Astrocyte (in vitro differentiated cells and primary cell): ENCODE results near the gene SPN. TPM values are rescaled to one million over a fixed set of nuclear protein-coding genes. Genes with fewer than 3 reads are reported as not detected.
A peak's percentile ranks its signal among the peaks of the same experiment; 100 is the strongest.

ENCODE experiments used
- DNase-seq: peaks from one replicate; pipeline ENCODE4 v3.0.0-alpha.2; 2010; ENCODE audit warnings: low read depth
- FAIRE-seq: peaks from 2 replicates; lab custom pipeline; 2011; peaks lifted over from hg19 to GRCh38; lab: Jason Lieb, UNC
- H2AFZ ChIP-seq: 2 replicates; pipeline ENCODE4 v1.6.0; 2012; ENCODE audit warnings: low read depth, low read length, inconsistent platforms
- H3K27ac ChIP-seq: 2 replicates; pipeline ENCODE4 v1.5.1; 2011; ENCODE audit warnings: low read depth, low read length, inconsistent platforms
- H3K27me3 ChIP-seq: 2 replicates; pipeline ENCODE4 v1.6.0; 2011; ENCODE audit warnings: low read length, inconsistent platforms; ENCODE audit not compliant: insufficient read depth
- H3K36me3 ChIP-seq: 2 replicates; pipeline ENCODE4 v1.5.1; 2011; ENCODE audit warnings: low read length, inconsistent platforms; ENCODE audit not compliant: insufficient read depth
- H3K4me1 ChIP-seq: 2 replicates; pipeline ENCODE4 v1.5.1; 2011; ENCODE audit warnings: low read length, inconsistent platforms; ENCODE audit not compliant: insufficient read depth
- H3K4me2 ChIP-seq: 2 replicates; pipeline ENCODE4 v1.6.0; 2012; ENCODE audit warnings: low read length, inconsistent platforms
- H3K4me3 ChIP-seq: 2 replicates; pipeline ENCODE4 v1.5.1; 2011; ENCODE audit warnings: low read depth, mild to moderate bottlenecking, low read length, inconsistent platforms; ENCODE audit not compliant: insufficient read depth
- H3K79me2 ChIP-seq: 2 replicates; pipeline ENCODE4 v1.6.0; 2012; ENCODE audit warnings: mild to moderate bottlenecking, low read length, inconsistent platforms; ENCODE audit not compliant: insufficient read depth
- H3K9ac ChIP-seq: 2 replicates; pipeline ENCODE4 v1.6.0; 2012; ENCODE audit warnings: mild to moderate bottlenecking, low read length, inconsistent platforms
- H3K9me3 ChIP-seq: 2 replicates; pipeline ENCODE4 v1.5.1; 2012; ENCODE audit warnings: low read depth, mild to moderate bottlenecking, low read length, inconsistent platforms; ENCODE audit not compliant: insufficient read depth
- H4K20me1 ChIP-seq: 2 replicates; pipeline ENCODE4 v1.6.0; 2012; ENCODE audit warnings: low read length, inconsistent platforms; ENCODE audit not compliant: insufficient read depth
- H3K27ac Mint-ChIP-seq: one replicate; pipeline ENCODE4 v1.8.0; 2021; ENCODE audit warnings: mild to moderate bottlenecking, mixed read lengths; ENCODE audit not compliant: unreplicated experiment
- H3K27me3 Mint-ChIP-seq: one replicate; pipeline ENCODE4 v1.8.0; 2021; ENCODE audit warnings: low read depth, mixed read lengths; ENCODE audit not compliant: unreplicated experiment
- H3K36me3 Mint-ChIP-seq: one replicate; pipeline ENCODE4 v1.8.0; 2021; ENCODE audit warnings: low read depth, mixed read lengths; ENCODE audit not compliant: unreplicated experiment
- H3K4me1 Mint-ChIP-seq: one replicate; pipeline ENCODE4 v1.8.0; 2021; ENCODE audit warnings: low read depth, mixed read lengths; ENCODE audit not compliant: unreplicated experiment
- H3K4me3 Mint-ChIP-seq: one replicate; pipeline ENCODE4 v1.8.0; 2021; ENCODE audit warnings: mild to moderate bottlenecking, moderate library complexity, mixed read lengths; ENCODE audit not compliant: unreplicated experiment
- H3K9me3 Mint-ChIP-seq: one replicate; pipeline ENCODE4 v1.8.0; 2021; ENCODE audit warnings: mild to moderate bottlenecking, mixed read lengths; ENCODE audit not compliant: unreplicated experiment
- EZH2 ChIP-seq: IDR thresholded peaks from 2 replicates; pipeline ENCODE4 v1.6.1; 2012; ENCODE audit warnings: mild to moderate bottlenecking, low read length, inconsistent platforms; ENCODE audit not compliant: insufficient read depth
- total RNA-seq: library from RNA; stranded (reverse); gene quantifications from 2 replicates; pipeline ENCODE4 v1.2.1, GENCODE V29; 2021
- TF ChIP-seq, protein P1 (sequence below): IDR thresholded peaks from 2 replicates; pipeline ENCODE4 v1.5.1; 2011; ENCODE audit warnings: low read depth, mild to moderate bottlenecking, inconsistent platforms, low read length, moderate library complexity; ENCODE audit not compliant: insufficient read depth

Gene SPN
- total RNA-seq, 1 donor from 2014 or later: 0.07 TPM

GRCh38 chr16:29668267-29668666 is 5.2 kb downstream of the SPN start:
- no peak overlapping the region for H3K4me3 ChIP-seq
- peaks cover 7% of the 10 kb centered on the region for H3K27me3 Mint-ChIP-seq
- no peaks in the 10 kb centered on the region for H4K20me1 ChIP-seq
- H3K27ac Mint-ChIP-seq: no peak overlapping the region
- H2AFZ ChIP-seq: no peak overlapping the region
- no peak for FAIRE-seq
- no peak overlapping the region for H3K27ac ChIP-seq
- no peaks in the 10 kb centered on the region for H3K9me3 ChIP-seq
- H3K4me3 Mint-ChIP-seq: no peak overlapping the region
- H3K4me1 Mint-ChIP-seq: peaks cover 7% of the 10 kb centered on the region
- no peak for TF ChIP-seq EZH2
- TF ChIP-seq, protein P1, sequence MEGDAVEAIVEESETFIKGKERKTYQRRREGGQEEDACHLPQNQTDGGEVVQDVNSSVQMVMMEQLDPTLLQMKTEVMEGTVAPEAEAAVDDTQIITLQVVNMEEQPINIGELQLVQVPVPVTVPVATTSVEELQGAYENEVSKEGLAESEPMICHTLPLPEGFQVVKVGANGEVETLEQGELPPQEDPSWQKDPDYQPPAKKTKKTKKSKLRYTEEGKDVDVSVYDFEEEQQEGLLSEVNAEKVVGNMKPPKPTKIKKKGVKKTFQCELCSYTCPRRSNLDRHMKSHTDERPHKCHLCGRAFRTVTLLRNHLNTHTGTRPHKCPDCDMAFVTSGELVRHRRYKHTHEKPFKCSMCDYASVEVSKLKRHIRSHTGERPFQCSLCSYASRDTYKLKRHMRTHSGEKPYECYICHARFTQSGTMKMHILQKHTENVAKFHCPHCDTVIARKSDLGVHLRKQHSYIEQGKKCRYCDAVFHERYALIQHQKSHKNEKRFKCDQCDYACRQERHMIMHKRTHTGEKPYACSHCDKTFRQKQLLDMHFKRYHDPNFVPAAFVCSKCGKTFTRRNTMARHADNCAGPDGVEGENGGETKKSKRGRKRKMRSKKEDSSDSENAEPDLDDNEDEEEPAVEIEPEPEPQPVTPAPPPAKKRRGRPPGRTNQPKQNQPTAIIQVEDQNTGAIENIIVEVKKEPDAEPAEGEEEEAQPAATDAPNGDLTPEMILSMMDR: no peak
- H3K4me1 ChIP-seq: no peaks in the 10 kb centered on the region
- no peaks in the 10 kb centered on the region for H3K9me3 Mint-ChIP-seq
- H3K36me3 ChIP-seq: no peaks in the 10 kb centered on the region
- H3K4me2 ChIP-seq: no peak overlapping the region
- no peaks in the 10 kb centered on the region for H3K36me3 Mint-ChIP-seq
- no peak for DNase-seq
- no peaks in the 10 kb centered on the region for H3K79me2 ChIP-seq
- no peak overlapping the region for H3K9ac ChIP-seq
- no peaks in the 10 kb centered on the region for H3K27me3 ChIP-seq

GRCh38 chr16:29673501-29673900 is 10.5 kb downstream of the SPN start:
- Mint-ChIP-seq H3K4me3 (no peak overlapping the region), H3K27me3 (no peaks in the 10 kb centered on the region), H3K9me3 (no peaks in the 10 kb centered on the region), H3K27ac (no peak overlapping the region), H3K36me3 (no peaks in the 10 kb centered on the region), H3K4me1 (no peaks in the 10 kb centered on the region)
- Histone ChIP-seq H3K9ac (no peak overlapping the region), H3K27me3 (no peaks in the 10 kb centered on the region), H4K20me1 (no peaks in the 10 kb centered on the region), H3K9me3 (no peaks in the 10 kb centered on the region), H3K27ac (no peak overlapping the region), H3K4me2 (no peak overlapping the region), H3K4me3 (no peak overlapping the region), H2AFZ (no peak overlapping the region), H3K36me3 (no peaks in the 10 kb centered on the region), H3K79me2 (no peaks in the 10 kb centered on the region), H3K4me1 (no peaks in the 10 kb centered on the region)
- no peak for TF ChIP-seq EZH2
- TF ChIP-seq, protein P1: no peak
- no peak for FAIRE-seq
- no peak for DNase-seq

GRCh38 chr16:29674188-29674587 is 11.1 kb downstream of the SPN start:
- DNase-seq: peak; percentile 46

More at GRCh38 chr16:29674188-29674587, 11.1 kb downstream of the SPN start:
- H3K4me1 ChIP-seq: no peaks in the 10 kb centered on the region
- H3K9me3 ChIP-seq: no peaks in the 10 kb centered on the region
- no peaks in the 10 kb centered on the region for H3K9me3 Mint-ChIP-seq
- H3K27ac ChIP-seq: no peak overlapping the region
- H4K20me1 ChIP-seq: no peaks in the 10 kb centered on the region
- no peak overlapping the region for H3K9ac ChIP-seq
- TF ChIP-seq, protein P1: no peak
- no peak for TF ChIP-seq EZH2
- no peak overlapping the region for H3K4me2 ChIP-seq
- no peaks in the 10 kb centered on the region for H3K79me2 ChIP-seq
- no peaks in the 10 kb centered on the region for H3K4me1 Mint-ChIP-seq
- FAIRE-seq: no peak
- H2AFZ ChIP-seq: peak overlapping the region; percentile 5
- no peaks in the 10 kb centered on the region for H3K27me3 Mint-ChIP-seq
- peak overlapping the region; percentile 77 for H3K27ac Mint-ChIP-seq
- peak overlapping the region; percentile 40 for H3K4me3 Mint-ChIP-seq
- H3K27me3 ChIP-seq: no peaks in the 10 kb centered on the region
- H3K36me3 ChIP-seq: no peaks in the 10 kb centered on the region
- H3K36me3 Mint-ChIP-seq: no peaks in the 10 kb centered on the region
- no peak overlapping the region for H3K4me3 ChIP-seq
